A673 (cell line): ENCODE measurements around the gene CLEC4C.
A peak's percentile ranks its signal among the peaks of the same experiment; 100 is the strongest.

Experiments used
- EZH2 ChIP-seq: fragments of 200-600 bp; sonication (generic); IDR thresholded peaks from 2 replicates; pipeline ENCODE4 v1.6.1; 2017; ENCODE audit warnings: borderline replicate concordance, low read depth, mild to moderate bottlenecking, mixed read lengths, antibody characterized with exemption, low read length; ENCODE audit not compliant: poor library complexity, severe bottlenecking
- TF ChIP-seq, protein P1 (sequence below): fragments of 300-800, 200-600 bp; sonication (generic); conservative IDR thresholded peaks from 2 replicates; pipeline ENCODE4 v1.5.1; 2017; ENCODE audit warnings: low read depth, mild to moderate bottlenecking, antibody characterized with exemption, low read length, moderate library complexity, mixed read lengths

GRCh38 chr12:7716381-7716780 lies 30.8 kb downstream of the CLEC4C start:
- TF ChIP-seq EZH2: no peak
- TF ChIP-seq, protein P1, sequence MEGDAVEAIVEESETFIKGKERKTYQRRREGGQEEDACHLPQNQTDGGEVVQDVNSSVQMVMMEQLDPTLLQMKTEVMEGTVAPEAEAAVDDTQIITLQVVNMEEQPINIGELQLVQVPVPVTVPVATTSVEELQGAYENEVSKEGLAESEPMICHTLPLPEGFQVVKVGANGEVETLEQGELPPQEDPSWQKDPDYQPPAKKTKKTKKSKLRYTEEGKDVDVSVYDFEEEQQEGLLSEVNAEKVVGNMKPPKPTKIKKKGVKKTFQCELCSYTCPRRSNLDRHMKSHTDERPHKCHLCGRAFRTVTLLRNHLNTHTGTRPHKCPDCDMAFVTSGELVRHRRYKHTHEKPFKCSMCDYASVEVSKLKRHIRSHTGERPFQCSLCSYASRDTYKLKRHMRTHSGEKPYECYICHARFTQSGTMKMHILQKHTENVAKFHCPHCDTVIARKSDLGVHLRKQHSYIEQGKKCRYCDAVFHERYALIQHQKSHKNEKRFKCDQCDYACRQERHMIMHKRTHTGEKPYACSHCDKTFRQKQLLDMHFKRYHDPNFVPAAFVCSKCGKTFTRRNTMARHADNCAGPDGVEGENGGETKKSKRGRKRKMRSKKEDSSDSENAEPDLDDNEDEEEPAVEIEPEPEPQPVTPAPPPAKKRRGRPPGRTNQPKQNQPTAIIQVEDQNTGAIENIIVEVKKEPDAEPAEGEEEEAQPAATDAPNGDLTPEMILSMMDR: 0 out of 2 replicates have a peak, but pooled peaks have one; percentile 15
